GM18517 (cell line): ENCODE data around the gene CRYBB3.
"Not testable (repeated sequence)": the region's sequence is repeated elsewhere in the genome, so short reads cannot be mapped to it uniquely, and the experiment has no call there.

Experiments
- ATAC-seq: cut with Tn5 transposase; IDR thresholded peaks from one replicate; pipeline ENCODE4 v1.9.1; 2021; ENCODE audit warnings: mild to moderate bottlenecking, moderate library complexity; ENCODE audit not compliant: unreplicated experiment

Gene CRYBB3

GRCh38 chr22:25238058-25238457 is 38.4 kb downstream of the CRYBB3 start:
- ATAC-seq, result not testable (repeated sequence)

DNA sequence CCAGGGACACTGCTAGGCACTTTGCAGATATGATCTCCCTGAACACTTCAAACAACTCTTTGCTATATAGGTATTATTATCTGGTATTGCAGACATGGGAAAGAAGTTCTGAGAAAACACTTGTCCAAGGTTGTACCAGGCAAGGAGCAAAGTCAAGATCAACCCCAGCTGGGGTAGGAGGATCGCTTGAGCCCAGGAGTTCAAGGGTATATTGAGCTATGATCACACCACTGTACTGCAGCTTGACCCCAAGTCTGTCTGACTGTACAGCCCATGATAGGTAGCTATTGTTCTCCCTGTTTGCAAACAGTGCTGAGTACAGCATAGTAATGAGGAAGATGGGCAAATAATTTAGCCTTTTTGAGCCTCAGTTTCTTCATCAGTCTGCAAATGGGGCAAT is 55.5 kb downstream of the CRYBB3 start:
- ATAC-seq, result not testable (repeated sequence)
